Measurements from ENCODE around the gene SYT1. TPM values are rescaled to one million over a fixed set of nuclear protein-coding genes. Genes with fewer than 3 reads are reported as not detected.

SYT1 gene
- total and polyA plus RNA-seq, 2 experiments from 2014 or later, result 48.7 to 51.7 TPM

GRCh38 chr12:78820946-78821345 is 43.6 kb upstream of the SYT1 start:
- 0 out of 2 replicates have a peak, but pooled peaks cover 5% of the 10 kb centered on the region for H3K4me1 ChIP-seq (ENCODE audit: insufficient read depth)

More at GRCh38 chr12:78820946-78821345, 43.6 kb upstream of the SYT1 start:
- ATAC-seq, result no peak
- Histone ChIP-seq H3K36me3 (ENCODE audit: insufficient read depth) (no peaks in the 10 kb centered on the region), H3K27me3 (ENCODE audit: insufficient read depth) (no peaks in the 10 kb centered on the region), H3F3A (replicated peaks; ENCODE audit: low read depth) (no peaks in the 10 kb centered on the region), H3K27ac (ENCODE audit: low read depth) (no peak overlapping the region), H2AFZ (no peak overlapping the region), H4K20me1 (replicated peaks; ENCODE audit: insufficient read depth) (no peaks in the 10 kb centered on the region), H3K4me3 (no peak overlapping the region), H3K79me2 (replicated peaks; ENCODE audit: insufficient read depth) (no peaks in the 10 kb centered on the region), H3K4me2 (no peak overlapping the region), H3K9me2 (ENCODE audit: insufficient read depth) (no peaks in the 10 kb centered on the region)
- DNase-seq (ENCODE audit: low spot score), result no peak
- Mint-ChIP-seq H3K36me3 (ENCODE audit: low read depth) (no peaks in the 10 kb centered on the region), H3K4me1 (peaks cover 6% of the 10 kb centered on the region; the same call in 1 of the 3 replicates), H3K27me3 (ENCODE audit: insufficient read depth, low read depth, poor library complexity) (no peaks in the 10 kb centered on the region), H3K4me3 (no peak overlapping the region), H3K27ac (no peak overlapping the region), H3K9me3 (no peaks in the 10 kb centered on the region)
- TF ChIP-seq REST (IDR thresholded peaks at IDR 0.05; ENCODE audit: unreplicated experiment) (no peak), ZNF114 (CRISPR knock-in tag; IDR thresholded peaks at IDR 0.05) (no peak), EZH2phosphoT487 (IDR thresholded peaks at IDR 0.05; ENCODE audit: unreplicated experiment) (no peak), ZNF462 (CRISPR knock-in tag; IDR thresholded peaks at IDR 0.05) (no peak), EZH2 (IDR thresholded peaks at IDR 0.05; ENCODE audit: low read depth, unreplicated experiment) (no peak), POLR2AphosphoS5 (IDR thresholded peaks at IDR 0.05; ENCODE audit: low read depth) (no peak)
- TF ChIP-seq, protein P1, sequence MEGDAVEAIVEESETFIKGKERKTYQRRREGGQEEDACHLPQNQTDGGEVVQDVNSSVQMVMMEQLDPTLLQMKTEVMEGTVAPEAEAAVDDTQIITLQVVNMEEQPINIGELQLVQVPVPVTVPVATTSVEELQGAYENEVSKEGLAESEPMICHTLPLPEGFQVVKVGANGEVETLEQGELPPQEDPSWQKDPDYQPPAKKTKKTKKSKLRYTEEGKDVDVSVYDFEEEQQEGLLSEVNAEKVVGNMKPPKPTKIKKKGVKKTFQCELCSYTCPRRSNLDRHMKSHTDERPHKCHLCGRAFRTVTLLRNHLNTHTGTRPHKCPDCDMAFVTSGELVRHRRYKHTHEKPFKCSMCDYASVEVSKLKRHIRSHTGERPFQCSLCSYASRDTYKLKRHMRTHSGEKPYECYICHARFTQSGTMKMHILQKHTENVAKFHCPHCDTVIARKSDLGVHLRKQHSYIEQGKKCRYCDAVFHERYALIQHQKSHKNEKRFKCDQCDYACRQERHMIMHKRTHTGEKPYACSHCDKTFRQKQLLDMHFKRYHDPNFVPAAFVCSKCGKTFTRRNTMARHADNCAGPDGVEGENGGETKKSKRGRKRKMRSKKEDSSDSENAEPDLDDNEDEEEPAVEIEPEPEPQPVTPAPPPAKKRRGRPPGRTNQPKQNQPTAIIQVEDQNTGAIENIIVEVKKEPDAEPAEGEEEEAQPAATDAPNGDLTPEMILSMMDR (conservative IDR thresholded peaks at IDR 0.05; ENCODE audit: low read depth in 2 of 2), result no peak
